ENCODE data around the gene SMIM1. TPM values are rescaled to one million over a fixed set of nuclear protein-coding genes. Genes with fewer than 3 reads are reported as not detected.

The SMIM1 gene
- total RNA-seq, 1 donor from 2014 or later = not detected

- H3K4me3 ChIP-seq (ENCODE audit: low read depth, low read length) = no peak overlapping the region
- no peak for TF ChIP-seq CTCF (IDR thresholded peaks at IDR 0.05; ENCODE audit: insufficient read depth, low read length, poor library complexity, severe bottlenecking)
- no peak for DNase-seq (ENCODE audit: low read depth)
- H3K36me3 ChIP-seq (ENCODE audit: control insufficient read depth, insufficient read depth, low read length) = no peaks in the 10 kb centered on the region
- no peaks in the 10 kb centered on the region for H3K27me3 ChIP-seq (ENCODE audit: control insufficient read depth, insufficient read depth, low read length)
Measured at GRCh38 chr1:3811595-3811911, 39.0 kb downstream of the SMIM1 start.

- no peaks in the 10 kb centered on the region for H3K36me3 ChIP-seq (ENCODE audit: control insufficient read depth, insufficient read depth, low read length)
- H3K27me3 ChIP-seq (ENCODE audit: control insufficient read depth, insufficient read depth, low read length) = no peaks in the 10 kb centered on the region
- no peak for DNase-seq (ENCODE audit: low read depth)
- no peak overlapping the region for H3K4me3 ChIP-seq (ENCODE audit: low read depth, low read length)
- no peak for TF ChIP-seq CTCF (IDR thresholded peaks at IDR 0.05; ENCODE audit: insufficient read depth, low read length, poor library complexity, severe bottlenecking)
Measured at GRCh38 chr1:3814065-3814464, 41.5 kb downstream of the SMIM1 start.

- DNase-seq (ENCODE audit: low read depth) = no peak
- no peak for TF ChIP-seq CTCF (IDR thresholded peaks at IDR 0.05; ENCODE audit: insufficient read depth, low read length, poor library complexity, severe bottlenecking)
- Histone ChIP-seq H3K36me3 (ENCODE audit: control insufficient read depth, insufficient read depth, low read length) (peaks cover 1% of the 10 kb centered on the region), H3K4me3 (ENCODE audit: low read depth, low read length) (no peak overlapping the region), H3K27me3 (ENCODE audit: control insufficient read depth, insufficient read depth, low read length) (no peaks in the 10 kb centered on the region)
Measured at GRCh38 chr1:3814771-3815561, 42.4 kb downstream of the SMIM1 start.

- DNase-seq (ENCODE audit: low read depth) = no peak
- no peak overlapping the region for H3K4me3 ChIP-seq (ENCODE audit: low read depth, low read length)
- H3K36me3 ChIP-seq (ENCODE audit: control insufficient read depth, insufficient read depth, low read length) = peaks cover 2% of the 10 kb centered on the region
- no peak for TF ChIP-seq CTCF (IDR thresholded peaks at IDR 0.05; ENCODE audit: insufficient read depth, low read length, poor library complexity, severe bottlenecking)
- H3K27me3 ChIP-seq (ENCODE audit: control insufficient read depth, insufficient read depth, low read length) = no peaks in the 10 kb centered on the region
Measured at GRCh38 chr1:3816331-3817137, 44.0 kb downstream of the SMIM1 start.

GRCh38 chr1:3817138-3817740, 44.7 kb downstream of the SMIM1 start:
- TF ChIP-seq CTCF (IDR thresholded peaks at IDR 0.05; ENCODE audit: insufficient read depth, low read length, poor library complexity, severe bottlenecking) = no peak
- no peak for DNase-seq (ENCODE audit: low read depth)
- Histone ChIP-seq H3K27me3 (ENCODE audit: control insufficient read depth, insufficient read depth, low read length) (no peaks in the 10 kb centered on the region), H3K4me3 (ENCODE audit: low read depth, low read length) (no peak overlapping the region), H3K36me3 (ENCODE audit: control insufficient read depth, insufficient read depth, low read length) (peaks cover 2% of the 10 kb centered on the region)
